MM.1S (cell line): Measurements from ENCODE around the gene CASP12.
"Not testable (repeated sequence)": the region's sequence is repeated elsewhere in the genome, so short reads cannot be mapped to it uniquely, and the experiment has no call there.

Experiments
- DNase-seq: peaks from one replicate; pipeline ENCODE4 v3.0.0-alpha.2; 2015
- H2AFZ ChIP-seq: fragments of 300-600 bp; sonication (generic); 2 replicates; pipeline ENCODE4 v1.6.0; 2016; ENCODE audit warnings: antibody characterized with exemption, low read length
- H3F3A ChIP-seq: fragments of 300-600 bp; sonication (generic); 2 replicates; pipeline ENCODE4 v1.6.1; 2016; ENCODE audit warnings: mild to moderate bottlenecking, antibody characterized with exemption, low read length, moderate library complexity, mixed read lengths; ENCODE audit not compliant: insufficient read depth
- H3K27ac ChIP-seq: fragments of 300-600 bp; sonication (generic); 2 replicates; pipeline ENCODE4 v1.5.1; 2016; ENCODE audit warnings: mild to moderate bottlenecking, low read length
- H3K27me3 ChIP-seq: fragments of 300-600 bp; sonication (generic); replicated peaks from 2 replicates; pipeline ENCODE4 v1.6.0; 2016; ENCODE audit warnings: low read length; ENCODE audit not compliant: insufficient read depth
- H3K36me3 ChIP-seq: fragments of 300-600 bp; sonication (generic); replicated peaks from 2 replicates; pipeline ENCODE4 v1.6.1; 2016; ENCODE audit warnings: mild to moderate bottlenecking, low read length, mixed read lengths; ENCODE audit not compliant: insufficient read depth
- H3K4me1 ChIP-seq: fragments of 300-600 bp; sonication (generic); 2 replicates; pipeline ENCODE4 v1.6.1; 2016; ENCODE audit warnings: low read length, mixed read lengths
- H3K4me2 ChIP-seq: fragments of 300-600 bp; sonication (generic); 2 replicates; pipeline ENCODE4 v1.6.0; 2016; ENCODE audit warnings: low read depth, low read length
- H3K4me3 ChIP-seq: fragments of 300-600 bp; sonication (generic); 2 replicates; pipeline ENCODE4 v1.5.1; 2016; ENCODE audit warnings: low read length, mixed read lengths
- H3K79me2 ChIP-seq: fragments of 300-600 bp; sonication (generic); 2 replicates; pipeline ENCODE4 v1.6.1; 2016; ENCODE audit warnings: mixed run types, low read length, mixed read lengths
- H3K9ac ChIP-seq: fragments of 300-600 bp; sonication (generic); 2 replicates; pipeline ENCODE4 v1.6.1; 2016; ENCODE audit warnings: low read length, mixed read lengths
- H3K9me2 ChIP-seq: fragments of 300-600 bp; sonication (generic); replicated peaks from 2 replicates; pipeline ENCODE4 v1.6.1; 2016; ENCODE audit warnings: mild to moderate bottlenecking, low read length, mixed read lengths; ENCODE audit not compliant: insufficient read depth
- H3K9me3 ChIP-seq: fragments of 300-600 bp; sonication (generic); replicated peaks from 2 replicates; pipeline ENCODE4 v1.6.1; 2016; ENCODE audit warnings: mild to moderate bottlenecking, low read length, mixed read lengths; ENCODE audit not compliant: insufficient read depth
- H4K20me1 ChIP-seq: fragments of 300-600 bp; sonication (generic); 2 replicates; pipeline ENCODE4 v1.6.1; 2016; ENCODE audit warnings: mild to moderate bottlenecking, low read length, moderate library complexity, mixed read lengths; ENCODE audit not compliant: insufficient read depth
- CTCF ChIP-seq: fragments of 300-600 bp; sonication (generic); IDR thresholded peaks from 2 replicates; pipeline ENCODE4 v1.5.1; 2016; ENCODE audit warnings: antibody characterized with exemption, low read length, mixed read lengths
- EZH2 ChIP-seq: fragments of 300-600 bp; sonication (generic); optimal IDR thresholded peaks from 2 replicates; pipeline ENCODE3; 2017; ENCODE audit warnings: low read depth, mild to moderate bottlenecking, antibody characterized with exemption, low read length, mixed read lengths
- EZH2phosphoT487 ChIP-seq: fragments of 300-600 bp; sonication (generic); IDR thresholded peaks from 2 replicates; pipeline ENCODE4 v1.6.1; 2018; ENCODE audit warnings: antibody characterized with exemption, low read length

The CASP12 gene

GRCh38 chr11:104943561-104943960 is 45.3 kb upstream of the CASP12 start:
- no peaks in the 10 kb centered on the region for H3K4me1 ChIP-seq
- H3K4me2 ChIP-seq, result no peak overlapping the region
- no peak for DNase-seq
- no peaks in the 10 kb centered on the region for H4K20me1 ChIP-seq
- H3K36me3 ChIP-seq, result no peaks in the 10 kb centered on the region
- H3F3A ChIP-seq, result no peaks in the 10 kb centered on the region
- no peaks in the 10 kb centered on the region for H3K27me3 ChIP-seq
- no peak overlapping the region for H3K9ac ChIP-seq
- no peak overlapping the region for H3K4me3 ChIP-seq
- H3K79me2 ChIP-seq, result no peaks in the 10 kb centered on the region
- H3K27ac ChIP-seq, result no peak overlapping the region
- no peaks in the 10 kb centered on the region for H3K9me2 ChIP-seq
- H3K9me3 ChIP-seq, result no peaks in the 10 kb centered on the region
- TF ChIP-seq CTCF (no peak), EZH2 (no peak), EZH2phosphoT487 (no peak)
- H2AFZ ChIP-seq, result no peak overlapping the region

- H3K4me1 ChIP-seq, result peaks cover 19% of the 10 kb centered on the region
- H3K9ac ChIP-seq, result no peak overlapping the region
- no peaks in the 10 kb centered on the region for H3K27me3 ChIP-seq
- H3K4me2 ChIP-seq, result peak overlapping the region; percentile 64
- H3K36me3 ChIP-seq, result no peaks in the 10 kb centered on the region
- no peak overlapping the region; the same call in 1 of the 2 replicates for H2AFZ ChIP-seq
- no peaks in the 10 kb centered on the region for H3K79me2 ChIP-seq
- no peaks in the 10 kb centered on the region for H3F3A ChIP-seq
- H4K20me1 ChIP-seq, result no peaks in the 10 kb centered on the region
- peak; percentile 75 for DNase-seq
- H3K4me3 ChIP-seq, result peak overlapping the region; percentile 21
- no peaks in the 10 kb centered on the region for H3K9me2 ChIP-seq
- peak overlapping the region; percentile 42; the same call in 1 of the 2 replicates for H3K27ac ChIP-seq
- no peak for TF ChIP-seq EZH2
- no peak for TF ChIP-seq CTCF
- no peak for TF ChIP-seq EZH2phosphoT487
- H3K9me3 ChIP-seq, result no peaks in the 10 kb centered on the region
These were observed 36.3 kb upstream of the CASP12 start for GRCh38 chr11:104934594-104934993.

GRCh38 chr11:104934073-104934472 is 35.8 kb upstream of the CASP12 start:
- peak overlapping the region; percentile 42; the same call in 1 of the 2 replicates for H3K27ac ChIP-seq
- H3F3A ChIP-seq, H2AFZ ChIP-seq, H3K9me2 ChIP-seq, H3K9me3 ChIP-seq, H3K4me3 ChIP-seq, H3K79me2 ChIP-seq, H3K9ac ChIP-seq, H3K36me3 ChIP-seq, DNase-seq, H3K27me3 ChIP-seq, H4K20me1 ChIP-seq: not testable (repeated sequence)
- peaks cover 19% of the 10 kb centered on the region for H3K4me1 ChIP-seq
- H3K4me2 ChIP-seq, result peak overlapping the region; percentile 64; the same call in 1 of the 2 replicates

GRCh38 chr11:104928811-104929210 is 30.6 kb upstream of the CASP12 start:
- Histone ChIP-seq H3K27ac (no peak overlapping the region), H3F3A (no peaks in the 10 kb centered on the region), H3K9me2 (no peaks in the 10 kb centered on the region), H4K20me1 (no peaks in the 10 kb centered on the region), H2AFZ (no peak overlapping the region), H3K4me1 (peaks cover 5% of the 10 kb centered on the region; the same call in 1 of the 2 replicates), H3K27me3 (no peaks in the 10 kb centered on the region), H3K79me2 (no peaks in the 10 kb centered on the region), H3K4me2 (no peak overlapping the region), H3K9me3 (no peaks in the 10 kb centered on the region), H3K4me3 (no peak overlapping the region), H3K36me3 (no peaks in the 10 kb centered on the region), H3K9ac (no peak overlapping the region)
- TF ChIP-seq CTCF, result no peak
- no peak for TF ChIP-seq EZH2
- TF ChIP-seq EZH2phosphoT487, result no peak
- no peak for DNase-seq
